Breast epithelium (tissue), 3 donors: ENCODE measurements around the gene QRICH2.

ENCODE experiments used
- CTCF ChIP-seq, 3 donors: fragments of 450-650 bp; IDR thresholded peaks; one replicate each; pipeline ENCODE4 v1.5.1; 2016 to 2017; ENCODE audit warnings: antibody characterized with exemption in 3 of 3, mild to moderate bottlenecking in 3 of 3, moderate library complexity in 3 of 3
- POLR2A ChIP-seq: fragments of 450-650 bp; IDR thresholded peaks from one replicate; pipeline ENCODE4 v1.6.1; 2016; ENCODE audit warnings: antibody characterized with exemption, mild to moderate bottlenecking, moderate library complexity
- POLR2AphosphoS5 ChIP-seq, 3 donors: sonication (generic); formaldehyde crosslinking; IDR thresholded peaks; one replicate each; pipeline ENCODE4 v1.6.1; 2017; ENCODE audit warnings: antibody characterized with exemption in 3 of 3

GRCh38 chr17:76235883-76236282, 72.2 kb downstream of the QRICH2 start:
- TF ChIP-seq CTCF (IDR thresholded peaks at IDR 0.05), result no peak
- TF ChIP-seq POLR2A, result no peak
- no peak for TF ChIP-seq POLR2AphosphoS5 (IDR thresholded peaks at IDR 0.05)
